ENCODE results near the gene BICD2.

Gene BICD2

GRCh38 chr9:92794426-92794825, 29.8 kb upstream of the BICD2 start:
- no peaks in the 10 kb centered on the region for H3K36me3 ChIP-seq (ENCODE audit: control insufficient read depth, low read length)
- no peaks in the 10 kb centered on the region for H4K20me1 ChIP-seq (ENCODE audit: control insufficient read depth, insufficient read depth, low read depth, low read length)
- no peak for TF ChIP-seq CTCF (IDR thresholded peaks at IDR 0.05; ENCODE audit: low read depth, low read length, poor library complexity, severe bottlenecking)
- no peak for TF ChIP-seq EZH2phosphoT487 (IDR thresholded peaks at IDR 0.05; ENCODE audit: borderline replicate concordance, low read length)

GRCh38 chr9:92790542-92791527, 26.2 kb upstream of the BICD2 start:
- no peak overlapping the region for H3K4me2 ChIP-seq (ENCODE audit: low read length)
- H3K36me3 ChIP-seq (ENCODE audit: control insufficient read depth, low read length), result no peaks in the 10 kb centered on the region
- H3K4me1 ChIP-seq (ENCODE audit: control insufficient read depth, low read length), result peaks cover 13% of the 10 kb centered on the region
- no peak overlapping the region for H3K27ac ChIP-seq (ENCODE audit: low read depth, low read length)
- no peaks in the 10 kb centered on the region for H3K79me2 ChIP-seq (ENCODE audit: control insufficient read depth, low read length)
- TF ChIP-seq CTCF (IDR thresholded peaks at IDR 0.05; ENCODE audit: low read depth, low read length, poor library complexity, severe bottlenecking), result peak; percentile 91
- TF ChIP-seq EZH2phosphoT487 (IDR thresholded peaks at IDR 0.05; ENCODE audit: borderline replicate concordance, low read length), result no peak
- no peaks in the 10 kb centered on the region for H3K9me2 ChIP-seq (replicated peaks; ENCODE audit: control insufficient read depth, low read length)
- H3K9me3 ChIP-seq (ENCODE audit: control insufficient read depth, insufficient read depth, low read length), result no peaks in the 10 kb centered on the region
- no peaks in the 10 kb centered on the region for H4K20me1 ChIP-seq (ENCODE audit: control insufficient read depth, insufficient read depth, low read depth, low read length)
- H3F3A ChIP-seq (ENCODE audit: control insufficient read depth, insufficient read depth), result no peaks in the 10 kb centered on the region
- peaks cover 15% of the 10 kb centered on the region for H3K27me3 ChIP-seq (ENCODE audit: control insufficient read depth, low read length)
- no peak overlapping the region for H3K4me3 ChIP-seq (ENCODE audit: low read length)

More at GRCh38 chr9:92794426-92794825, 29.8 kb upstream of the BICD2 start:
- Histone ChIP-seq H3K4me3 (ENCODE audit: low read length) (no peak overlapping the region), H3K4me1 (ENCODE audit: control insufficient read depth, low read length) (peaks cover 17% of the 10 kb centered on the region), H3K27me3 (ENCODE audit: control insufficient read depth, low read length) (peaks cover 26% of the 10 kb centered on the region), H3K79me2 (ENCODE audit: control insufficient read depth, low read length) (no peaks in the 10 kb centered on the region), H3K9me3 (ENCODE audit: control insufficient read depth, insufficient read depth, low read length) (no peaks in the 10 kb centered on the region), H3K27ac (ENCODE audit: low read depth, low read length) (no peak overlapping the region), H3F3A (ENCODE audit: control insufficient read depth, insufficient read depth) (no peaks in the 10 kb centered on the region), H3K9me2 (replicated peaks; ENCODE audit: control insufficient read depth, low read length) (no peaks in the 10 kb centered on the region), H3K4me2 (ENCODE audit: low read length) (no peak overlapping the region)

- H3K4me3 ChIP-seq (ENCODE audit: low read length), result no peak overlapping the region
- H3K27ac ChIP-seq (ENCODE audit: low read depth, low read length), result no peak overlapping the region
- H3K9me2 ChIP-seq (replicated peaks; ENCODE audit: control insufficient read depth, low read length), result no peaks in the 10 kb centered on the region
- no peaks in the 10 kb centered on the region for H3F3A ChIP-seq (ENCODE audit: control insufficient read depth, insufficient read depth)
- H3K36me3 ChIP-seq (ENCODE audit: control insufficient read depth, low read length), result no peaks in the 10 kb centered on the region
- H3K79me2 ChIP-seq (ENCODE audit: control insufficient read depth, low read length), result no peaks in the 10 kb centered on the region
- H3K9me3 ChIP-seq (ENCODE audit: control insufficient read depth, insufficient read depth, low read length), result no peaks in the 10 kb centered on the region
- no peaks in the 10 kb centered on the region for H3K27me3 ChIP-seq (ENCODE audit: control insufficient read depth, low read length)
- no peak overlapping the region for H3K4me2 ChIP-seq (ENCODE audit: low read length)
- no peaks in the 10 kb centered on the region for H4K20me1 ChIP-seq (ENCODE audit: control insufficient read depth, insufficient read depth, low read depth, low read length)
- TF ChIP-seq EZH2phosphoT487 (IDR thresholded peaks at IDR 0.05; ENCODE audit: borderline replicate concordance, low read length) (no peak), CTCF (IDR thresholded peaks at IDR 0.05; ENCODE audit: low read depth, low read length, poor library complexity, severe bottlenecking) (no peak)
- 0 out of 2 replicates have a peak, but pooled peaks cover 4% of the 10 kb centered on the region for H3K4me1 ChIP-seq (ENCODE audit: control insufficient read depth, low read length)
These were observed 21.7 kb upstream of the BICD2 start for GRCh38 chr9:92786298-92786697.
